ENCODE results near the gene CES3. TPM values are rescaled to one million over a fixed set of nuclear protein-coding genes. Genes with fewer than 3 reads are reported as not detected.
A peak's percentile ranks its signal among the peaks of the same experiment; 100 is the strongest.
"Not testable (repeated sequence)": the region's sequence is repeated elsewhere in the genome, so short reads cannot be mapped to it uniquely, and the experiment has no call there.

Gene CES3
- total RNA-seq, 6 experiments from 2014 or later = 19.1 to 82.4 (median 35.9) TPM

GRCh38 chr16:66986559-66986958 is 25.5 kb downstream of the CES3 start:
- WGBS (ENCODE audit: insufficient coverage, low coverage, low lambda C conversion rate, missing lambda C conversion rate) = 88% methylated on average over 6 of the region's 6 CpGs
- no peak overlapping the region for H3K27ac ChIP-seq
- TF ChIP-seq CTCF (IDR thresholded peaks at IDR 0.05) (no peak), POLR2A (IDR thresholded peaks at IDR 0.05) (no peak)
- ATAC-seq (no peak), DNase-seq (no peak)
- no peak overlapping the region for H3K4me3 ChIP-seq
- H3K4me1 ChIP-seq = peaks cover 0 to 20% (median 8%) of the 10 kb centered on the region in 4 donors
- H3K36me3 ChIP-seq = no peaks in the 10 kb centered on the region
- no peaks in the 10 kb centered on the region for H3K9me3 ChIP-seq
- intact Hi-C loops (cut with DNase I) = no loop called here
- no peaks in the 10 kb centered on the region for H3K27me3 ChIP-seq

GRCh38 chr16:66988197-66988788 is 27.2 kb downstream of the CES3 start, which contains the start of gene CES4A:
CES4A (plus strand) TSS chr16:66988589; CDS start chr16:66988773, 184 bp downstream.
- no peaks in the 10 kb centered on the region for H3K27me3 ChIP-seq
- 56% methylated on average over 8 of the region's 11 CpGs for WGBS (ENCODE audit: insufficient coverage, low coverage, low lambda C conversion rate, missing lambda C conversion rate)
- peak within 1 kb of the TSS in 2 of 3 donors; percentile 59 to 60 for H3K27ac ChIP-seq

GRCh38 chr16:66991545-66992077 is 30.5 kb downstream of the CES3 start:
- Histone ChIP-seq H3K4me3 (no peak overlapping the region), H3K27ac (no peak overlapping the region), H3K4me1 (peaks cover 0 to 30% (median 11%) of the 10 kb centered on the region in 4 donors), H3K27me3 (no peaks in the 10 kb centered on the region), H3K36me3 (no peaks in the 10 kb centered on the region), H3K9me3 (no peaks in the 10 kb centered on the region)
- no peak for TF ChIP-seq POLR2A (IDR thresholded peaks at IDR 0.05)
- no peak for TF ChIP-seq CTCF (IDR thresholded peaks at IDR 0.05)
- intact Hi-C loops (cut with DNase I) = no loop called here
- no peak for ATAC-seq
- 93% methylated on average over 2 of the region's 2 CpGs for WGBS (ENCODE audit: insufficient coverage, low coverage, low lambda C conversion rate, missing lambda C conversion rate)
- DNase-seq = no peak

More at GRCh38 chr16:66988197-66988788, 27.2 kb downstream of the CES3 start, which contains the start of gene CES4A:
- peak; percentile 71 to 87 (median 81) for DNase-seq
- Histone ChIP-seq H3K9me3 (no peaks in the 10 kb centered on the region), H3K4me1 (peaks cover 0 to 20% (median 8%) of the 10 kb centered on the region in 4 donors), H3K36me3 (no peaks in the 10 kb centered on the region), H3K4me3 (no peak within 1 kb of the TSS)
- intact Hi-C loops (cut with DNase I) = no loop called here
- peak; percentile 95 to 97 (median 96) for ATAC-seq
- TF ChIP-seq POLR2A (IDR thresholded peaks at IDR 0.05) (no peak), CTCF (IDR thresholded peaks at IDR 0.05) (no peak)

- H3K4me3 ChIP-seq; intact Hi-C loops (cut with DNase I); DNase-seq; H3K27ac ChIP-seq; H3K36me3 ChIP-seq; H3K27me3 ChIP-seq; ATAC-seq; H3K9me3 ChIP-seq: not testable (repeated sequence)
- 96% methylated on average over 9 of the region's 12 CpGs for WGBS (ENCODE audit: insufficient coverage, low coverage, low lambda C conversion rate, missing lambda C conversion rate)
- peaks cover 0 to 30% (median 13%) of the 10 kb centered on the region in 4 donors for H3K4me1 ChIP-seq
Measured at GRCh38 chr16:66993558-66993957, 32.5 kb downstream of the CES3 start.

GRCh38 chr16:66996324-66996982 is 35.4 kb downstream of the CES3 start:
- no peak overlapping the region for H3K4me3 ChIP-seq
- WGBS (ENCODE audit: insufficient coverage, low coverage, low lambda C conversion rate, missing lambda C conversion rate) = 61% methylated on average over 6 of the region's 6 CpGs
- H3K9me3 ChIP-seq = no peaks in the 10 kb centered on the region
- H3K4me1 ChIP-seq = peaks cover 0 to 19% (median 9%) of the 10 kb centered on the region in 4 donors
- intact Hi-C loops (cut with DNase I) = no loop called here
- DNase-seq (peak in 2 of 3 donors; percentile 56 to 80), ATAC-seq (peak; percentile 88 to 94 (median 90))
- H3K27ac ChIP-seq = peak overlapping the region; percentile 86 to 99 (median 93)
- TF ChIP-seq CTCF (IDR thresholded peaks at IDR 0.05) (no peak), POLR2A (IDR thresholded peaks at IDR 0.05) (peak; percentile 16)
- no peaks in the 10 kb centered on the region for H3K36me3 ChIP-seq
- no peaks in the 10 kb centered on the region for H3K27me3 ChIP-seq
